KMS-11 (cell line): ENCODE data around the gene KRTAP9-3.
"Not testable (repeated sequence)": the region's sequence is repeated elsewhere in the genome, so short reads cannot be mapped to it uniquely, and the experiment has no call there.

ENCODE experiments used
- H2AFZ ChIP-seq: fragments of 200-600 bp; sonication (generic); 2 replicates; pipeline ENCODE4 v1.6.1; 2016; ENCODE audit warnings: antibody characterized with exemption, mixed run types, low read depth
- H3K27ac ChIP-seq: fragments of 200-600 bp; sonication (generic); 2 replicates; pipeline ENCODE4 v1.6.1; 2016; ENCODE audit warnings: mild to moderate bottlenecking, mixed run types
- H3K27me3 ChIP-seq: fragments of 200-600 bp; sonication (generic); 2 replicates; pipeline ENCODE4 v1.6.1; 2017; ENCODE audit warnings: mild to moderate bottlenecking, low read depth, mixed run types, moderate library complexity; ENCODE audit not compliant: insufficient read depth
- H3K36me3 ChIP-seq: fragments of 200-600 bp; sonication (generic); 2 replicates; pipeline ENCODE4 v1.6.1; 2017; ENCODE audit warnings: mild to moderate bottlenecking, mixed run types; ENCODE audit not compliant: insufficient read depth
- H3K4me1 ChIP-seq: fragments of 200-600 bp; sonication (generic); 2 replicates; pipeline ENCODE4 v1.6.1; 2016; ENCODE audit warnings: mild to moderate bottlenecking, low read depth, mixed run types; ENCODE audit not compliant: poor library complexity, severe bottlenecking
- H3K4me2 ChIP-seq: fragments of 200-600 bp; sonication (generic); 2 replicates; pipeline ENCODE4 v1.7.0; 2016; ENCODE audit warnings: mild to moderate bottlenecking, mixed run types
- H3K4me3 ChIP-seq: fragments of 200-600 bp; sonication (generic); IDR thresholded peaks from 2 replicates; pipeline ENCODE4 v1.6.1; 2017; ENCODE audit warnings: low read depth, low read length, mixed read lengths; ENCODE audit not compliant: insufficient read depth
- H3K79me2 ChIP-seq: fragments of 200-600 bp; sonication (generic); 2 replicates; pipeline ENCODE4 v1.6.1; 2016; ENCODE audit warnings: low read depth, mixed run types; ENCODE audit not compliant: insufficient read depth
- H3K9ac ChIP-seq: fragments of 200-600 bp; sonication (generic); 2 replicates; pipeline ENCODE4 v1.6.1; 2016; ENCODE audit warnings: mild to moderate bottlenecking, mixed run types
- H4K20me1 ChIP-seq: fragments of 200-600 bp; sonication (generic); 2 replicates; pipeline ENCODE4 v1.6.1; 2016; ENCODE audit warnings: mild to moderate bottlenecking, mixed run types; ENCODE audit not compliant: insufficient read depth
- TF ChIP-seq, protein P1 (sequence below): fragments of 200-600 bp; sonication (generic); conservative IDR thresholded peaks from 2 replicates; pipeline ENCODE4 v1.6.1; 2017; ENCODE audit warnings: low read depth, mild to moderate bottlenecking, antibody characterized with exemption, low read length, moderate library complexity, mixed read lengths

Gene KRTAP9-3

DNA sequence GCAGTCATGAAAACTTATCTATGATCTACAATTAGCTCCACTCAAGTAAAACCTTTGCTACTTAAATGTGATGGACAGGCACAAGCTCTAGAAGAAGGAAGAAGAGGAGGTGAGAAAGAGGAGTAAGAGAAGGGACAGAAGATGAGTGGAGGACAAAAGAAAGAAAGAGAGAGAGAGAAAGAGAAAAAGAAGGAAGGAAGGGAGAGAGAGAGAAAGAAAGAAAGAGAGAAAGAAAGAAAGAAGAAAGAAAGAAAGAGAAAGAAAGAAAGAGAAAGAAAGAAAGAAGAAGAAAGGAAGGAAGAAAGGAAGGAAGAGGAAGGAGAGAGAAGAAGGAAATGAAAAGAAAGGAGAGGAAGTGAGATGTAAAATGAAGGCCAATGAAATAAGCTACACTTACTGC lies 2.2 kb upstream of the KRTAP9-3 start:
- Histone ChIP-seq H3K79me2 (no peaks in the 10 kb centered on the region), H3K36me3 (no peaks in the 10 kb centered on the region), H3K4me2 (no peak overlapping the region), H3K27ac (no peak overlapping the region), H3K27me3 (no peaks in the 10 kb centered on the region), H3K4me3 (no peak overlapping the region), H2AFZ (no peak overlapping the region), H4K20me1 (no peaks in the 10 kb centered on the region), H3K9ac (no peak overlapping the region), H3K4me1 (no peaks in the 10 kb centered on the region)
- TF ChIP-seq, protein P1, sequence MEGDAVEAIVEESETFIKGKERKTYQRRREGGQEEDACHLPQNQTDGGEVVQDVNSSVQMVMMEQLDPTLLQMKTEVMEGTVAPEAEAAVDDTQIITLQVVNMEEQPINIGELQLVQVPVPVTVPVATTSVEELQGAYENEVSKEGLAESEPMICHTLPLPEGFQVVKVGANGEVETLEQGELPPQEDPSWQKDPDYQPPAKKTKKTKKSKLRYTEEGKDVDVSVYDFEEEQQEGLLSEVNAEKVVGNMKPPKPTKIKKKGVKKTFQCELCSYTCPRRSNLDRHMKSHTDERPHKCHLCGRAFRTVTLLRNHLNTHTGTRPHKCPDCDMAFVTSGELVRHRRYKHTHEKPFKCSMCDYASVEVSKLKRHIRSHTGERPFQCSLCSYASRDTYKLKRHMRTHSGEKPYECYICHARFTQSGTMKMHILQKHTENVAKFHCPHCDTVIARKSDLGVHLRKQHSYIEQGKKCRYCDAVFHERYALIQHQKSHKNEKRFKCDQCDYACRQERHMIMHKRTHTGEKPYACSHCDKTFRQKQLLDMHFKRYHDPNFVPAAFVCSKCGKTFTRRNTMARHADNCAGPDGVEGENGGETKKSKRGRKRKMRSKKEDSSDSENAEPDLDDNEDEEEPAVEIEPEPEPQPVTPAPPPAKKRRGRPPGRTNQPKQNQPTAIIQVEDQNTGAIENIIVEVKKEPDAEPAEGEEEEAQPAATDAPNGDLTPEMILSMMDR, result no peak

- no peak overlapping the region for H3K4me3 ChIP-seq
- H2AFZ ChIP-seq, result no peak overlapping the region
- no peaks in the 10 kb centered on the region for H4K20me1 ChIP-seq
- no peak overlapping the region for H3K9ac ChIP-seq
- no peak overlapping the region for H3K4me2 ChIP-seq
- H3K36me3 ChIP-seq, result no peaks in the 10 kb centered on the region
- TF ChIP-seq, protein P1, result no peak
- H3K4me1 ChIP-seq, result no peaks in the 10 kb centered on the region
- H3K79me2 ChIP-seq, result no peaks in the 10 kb centered on the region
- no peaks in the 10 kb centered on the region for H3K27me3 ChIP-seq
- H3K27ac ChIP-seq, result no peak overlapping the region
These were observed 518 bp upstream of the KRTAP9-3 start for GRCh38 chr17:41231731-41232130.

DNA sequence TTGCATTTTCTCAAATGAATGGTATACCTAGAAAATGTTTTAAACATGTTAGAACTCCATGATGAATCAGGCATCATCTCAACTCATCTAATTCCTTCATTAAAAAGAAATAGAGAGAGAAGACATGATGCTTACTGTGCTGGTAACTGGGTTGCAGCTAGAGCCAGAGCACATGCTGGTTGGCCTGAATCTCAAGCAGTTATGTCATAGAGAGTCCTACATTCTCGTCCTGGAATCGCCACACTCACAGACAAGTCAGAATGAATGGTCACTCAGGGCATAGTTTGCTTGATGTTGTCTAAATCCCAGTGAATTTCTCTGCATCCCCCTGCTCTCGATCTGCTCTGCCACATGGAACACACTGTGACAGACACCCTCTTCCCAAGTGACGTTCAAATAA lies 4.9 kb downstream of the KRTAP9-3 start:
- H3K79me2 ChIP-seq, H2AFZ ChIP-seq, H3K9ac ChIP-seq, H4K20me1 ChIP-seq, H3K4me3 ChIP-seq, H3K27ac ChIP-seq, H3K4me2 ChIP-seq, H3K4me1 ChIP-seq, H3K27me3 ChIP-seq, H3K36me3 ChIP-seq: not testable (repeated sequence)

DNA sequence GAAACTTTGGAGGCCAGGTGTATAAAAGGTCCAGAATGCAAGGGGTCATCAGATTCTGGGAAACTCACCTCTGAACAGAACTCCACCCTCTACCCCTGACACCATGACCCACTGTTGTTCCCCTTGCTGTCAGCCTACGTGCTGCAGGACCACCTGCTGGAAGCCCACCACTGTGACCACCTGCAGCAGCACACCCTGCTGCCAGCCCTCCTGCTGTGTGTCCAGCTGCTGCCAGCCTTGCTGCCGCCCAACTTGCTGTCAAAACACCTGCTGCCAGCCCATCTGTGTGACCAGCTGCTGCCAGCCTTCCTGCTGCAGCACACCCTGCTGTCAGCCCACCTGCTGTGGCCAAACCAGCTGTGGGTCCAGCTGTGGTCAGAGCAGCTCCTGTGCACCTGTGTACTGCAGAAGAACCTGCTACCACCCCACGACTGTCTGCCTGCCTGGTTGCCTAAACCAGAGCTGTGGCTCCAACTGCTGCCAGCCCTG lies 5.7 kb downstream of the KRTAP9-3 start, which contains the start of gene KRTAP9-8:
TSS of gene KRTAP9-8 (plus strand) at position 51 of the 489 bp plus-strand sequence. CDS start at position 104, 53 bp downstream.
- H3K4me3 ChIP-seq, H3K4me2 ChIP-seq, H3K27ac ChIP-seq, H3K79me2 ChIP-seq, H3K9ac ChIP-seq, H3K4me1 ChIP-seq, H3K36me3 ChIP-seq, H4K20me1 ChIP-seq, H2AFZ ChIP-seq, H3K27me3 ChIP-seq: not testable (repeated sequence)

DNA sequence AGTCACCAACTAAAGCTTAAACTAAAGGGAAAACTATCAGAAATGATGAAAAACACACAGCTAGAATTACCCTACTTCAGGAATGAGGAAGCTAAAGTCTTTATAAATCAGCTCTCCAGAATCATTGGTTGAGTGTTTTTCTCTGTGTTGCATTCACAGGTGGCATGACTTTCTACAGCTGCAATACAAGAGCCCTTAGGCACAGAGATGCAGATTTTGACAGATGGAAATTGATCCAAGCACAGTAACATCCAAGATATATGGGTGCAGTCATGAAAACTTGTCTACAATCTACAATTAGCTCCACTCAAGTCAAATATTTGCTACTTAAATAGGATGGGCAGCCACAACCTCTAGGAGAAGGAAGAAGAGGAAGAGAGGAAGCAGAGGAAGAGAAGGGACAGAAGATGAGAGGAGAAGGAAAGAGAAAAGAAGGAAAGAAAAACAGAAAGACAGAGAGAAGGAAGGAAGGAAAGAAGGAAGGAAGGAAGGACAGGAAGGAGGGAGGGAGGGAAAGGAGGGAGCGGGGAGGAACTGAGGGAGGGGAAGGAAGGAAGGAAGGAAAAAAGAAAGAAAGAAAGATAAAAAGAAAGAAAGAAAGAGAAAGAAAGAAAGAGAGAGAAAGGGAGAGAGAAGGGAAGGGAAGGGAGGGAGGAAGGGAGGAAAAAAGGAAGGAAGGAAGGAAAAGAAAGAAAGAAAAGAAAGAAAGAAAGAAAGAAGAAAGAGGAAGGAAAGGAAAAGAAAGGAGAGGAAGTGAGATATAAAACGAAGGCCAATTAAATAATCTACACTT lies 14.9 kb downstream of the KRTAP9-3 start:
- H3K27me3 ChIP-seq, H3K4me2 ChIP-seq, H3K27ac ChIP-seq, H3K36me3 ChIP-seq, H3K9ac ChIP-seq, H3K4me1 ChIP-seq, H2AFZ ChIP-seq, H3K79me2 ChIP-seq, H4K20me1 ChIP-seq, H3K4me3 ChIP-seq: not testable (repeated sequence)

GRCh38 chr17:41249637-41250240 lies 17.5 kb downstream of the KRTAP9-3 start, which contains the start of gene KRTAP9-4:
KRTAP9-4 (plus strand) TSS chr17:41249687; CDS start chr17:41249721, 34 bp downstream.
- H3K27me3 ChIP-seq, H3K4me1 ChIP-seq, H3K4me2 ChIP-seq, H3K36me3 ChIP-seq, H3K9ac ChIP-seq, H3K4me3 ChIP-seq, H2AFZ ChIP-seq, H3K79me2 ChIP-seq, H4K20me1 ChIP-seq, H3K27ac ChIP-seq: not testable (repeated sequence)
